ENCODE results near the gene TMEM192. TPM values are rescaled to one million over a fixed set of nuclear protein-coding genes. Genes with fewer than 3 reads are reported as not detected.
"Not testable (repeated sequence)": the region's sequence is repeated elsewhere in the genome, so short reads cannot be mapped to it uniquely, and the experiment has no call there.

Gene TMEM192
- total and polyA plus RNA-seq, 2 of the 13 experiments (the other 11 are each of a cell fraction or from before 2014, with no cell fraction given) = 19.8 to 19.9 TPM

DNA sequence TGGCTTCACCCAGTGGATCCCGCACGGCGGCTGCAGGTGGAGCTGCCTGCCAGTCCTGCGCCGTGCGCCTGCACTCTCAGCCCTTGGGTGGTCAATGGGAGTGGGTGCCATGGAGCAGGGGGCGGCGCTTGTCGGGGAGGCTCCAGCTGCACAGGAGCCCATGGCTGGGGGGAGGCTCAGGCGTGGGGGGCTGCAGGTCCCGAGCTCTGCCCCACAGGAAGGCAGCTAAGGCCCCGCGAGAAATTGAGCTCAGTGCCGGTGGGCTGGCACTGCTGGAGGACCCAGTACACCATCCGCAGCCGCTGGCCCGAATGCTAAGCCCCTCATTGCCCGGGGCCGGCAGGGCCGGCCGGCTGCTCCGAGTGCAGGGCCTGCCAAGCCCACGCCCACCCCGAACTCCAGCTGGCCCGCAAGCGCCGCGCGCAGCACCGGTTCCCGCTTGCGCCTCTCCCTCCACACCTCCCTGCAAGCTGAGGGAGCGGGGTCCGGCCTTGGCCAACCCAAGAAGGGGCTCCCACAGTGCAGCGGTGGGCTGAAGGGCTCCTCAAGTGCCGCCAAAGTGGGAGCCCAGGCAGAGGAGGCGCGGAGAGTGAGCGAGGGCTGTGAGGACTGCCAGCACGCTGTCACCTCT, 13.3 kb upstream of the TMEM192 start:
- WGBS (ENCODE audit: low lambda C conversion rate) = 93% methylated on average over 13 of the region's 40 CpGs
- H3K4me3 ChIP-seq (replicated peaks in 1 of 3; ENCODE audit: insufficient read depth in 1 of 3, low read depth in 2 of 3, low read length in 3 of 3); ATAC-seq; CTCF ChIA-PET (ENCODE audit: low intra/inter-chr PET ratio, low total read pairs); H3K9me3 ChIP-seq (ENCODE audit: low read length); H3K4me1 ChIP-seq (ENCODE audit: insufficient read depth, low read length); intact Hi-C loops (cut with micrococcal nuclease; ENCODE audit: unreplicated experiment); H4K20me1 ChIP-seq (ENCODE audit: insufficient read depth, low read length); FAIRE-seq; H3K9ac ChIP-seq (ENCODE audit: insufficient read depth, low read depth, low read length); H3K36me3 ChIP-seq (replicated peaks in 1 of 2; ENCODE audit: control insufficient read depth in 1 of 2, insufficient read depth in 2 of 2, low read length in 2 of 2); in situ Hi-C loops (cut with HindIII; ENCODE audit: extremely low pct_ligation_motif_present, low pct_unique_long_range_greater_than_20kb); H2AFZ ChIP-seq (ENCODE audit: low read length); H3K27ac ChIP-seq (ENCODE audit: extremely low read length, insufficient read depth, low read length); H3K4me2 ChIP-seq (ENCODE audit: low read depth, low read length); BruUV-seq (replicated peaks); DNase-seq (ENCODE audit: low spot score); H3K79me2 ChIP-seq (ENCODE audit: insufficient read depth, low read length): not testable (repeated sequence)
- POLR2A ChIA-PET = interaction anchor here (0.9 kb wide), 1 partner anchor 13 kb away, joined by 4 read pairs; the partner anchor contains the start of gene TMEM192
- peaks cover 0 to 11% of the 10 kb centered on the region in 2 experiments; a peak in 2 of 5 replicates for H3K27me3 ChIP-seq (ENCODE audit: control insufficient read depth in 1 of 2, insufficient read depth in 2 of 2, low read length in 2 of 2)

DNA sequence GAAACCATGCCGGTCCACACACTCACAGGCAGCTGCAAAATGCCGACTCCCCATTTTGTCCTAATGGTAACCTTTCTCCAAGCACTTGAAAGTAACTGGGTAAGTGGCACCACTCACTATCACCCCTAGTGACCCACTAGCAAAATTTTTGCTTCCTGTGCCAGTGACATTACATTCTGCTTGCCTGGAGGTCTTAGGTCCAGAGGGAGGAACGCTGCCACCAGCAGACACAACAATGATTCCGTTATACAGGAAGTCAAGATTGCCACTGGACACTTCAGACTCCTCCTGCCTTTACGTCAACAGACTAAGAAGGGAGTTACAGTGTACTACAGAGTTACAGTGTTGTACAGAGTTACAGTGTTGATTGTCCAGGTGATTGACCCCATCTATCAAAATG, 11.8 kb upstream of the TMEM192 start:
- intact Hi-C loops (cut with micrococcal nuclease; ENCODE audit: unreplicated experiment) = no loop called here
- Histone ChIP-seq H3K4me3 (replicated peaks in 1 of 3; ENCODE audit: insufficient read depth in 1 of 3, low read depth in 2 of 3, low read length in 3 of 3) (no peak overlapping the region), H3K9ac (ENCODE audit: insufficient read depth, low read depth, low read length) (no peak overlapping the region), H3K9me3 (ENCODE audit: low read length) (no peaks in the 10 kb centered on the region), H3K79me2 (ENCODE audit: insufficient read depth, low read length) (no peaks in the 10 kb centered on the region), H4K20me1 (ENCODE audit: insufficient read depth, low read length) (no peaks in the 10 kb centered on the region), H3K27me3 (ENCODE audit: control insufficient read depth in 1 of 2, insufficient read depth in 2 of 2, low read length in 2 of 2) (peaks cover 0 to 11% of the 10 kb centered on the region in 2 experiments; a peak in 2 of 5 replicates), H3K4me1 (ENCODE audit: insufficient read depth, low read length) (no peaks in the 10 kb centered on the region), H2AFZ (ENCODE audit: low read length) (no peak overlapping the region), H3K4me2 (ENCODE audit: low read depth, low read length) (no peak overlapping the region), H3K27ac (ENCODE audit: extremely low read length, insufficient read depth, low read length) (no peak overlapping the region), H3K36me3 (replicated peaks in 1 of 2; ENCODE audit: control insufficient read depth in 1 of 2, insufficient read depth in 2 of 2, low read length in 2 of 2) (no peaks in the 10 kb centered on the region)
- WGBS (ENCODE audit: low lambda C conversion rate) = 56% methylated on average over 5 of the region's 5 CpGs
- TF ChIP-seq MAFK (conservative IDR thresholded peaks at IDR 0.05 in 1 of 2, IDR thresholded peaks at IDR 0.05 in 1 of 2; ENCODE audit: low read length in 2 of 2) = peak in 1 of 2 experiments; percentile 36; a peak in 2 of 4 replicates
- TF ChIP-seq ADNP (CRISPR knock-in tag; IDR thresholded peaks at IDR 0.05) = no peak
- in situ Hi-C loops (cut with HindIII; ENCODE audit: extremely low pct_ligation_motif_present, low pct_unique_long_range_greater_than_20kb) = no loop called here
- DNase-seq (ENCODE audit: low spot score) = no peak
- FAIRE-seq = no peak
- ChIA-PET CTCF (ENCODE audit: low intra/inter-chr PET ratio, low total read pairs) (no interaction called here), POLR2A (no interaction called here)
- no TSS peak for BruUV-seq (replicated peaks)
- peak; percentile 59 for ATAC-seq

Data from HepG2 (cell line).